ENCODE results near the gene ANXA10.

GRCh38 chr4:168082379-168082778, 10.0 kb upstream of the ANXA10 start:
- TF ChIP-seq CTCF (IDR thresholded peaks at IDR 0.05) (no peak), SIN3A (IDR thresholded peaks at IDR 0.05; ENCODE audit: borderline replicate concordance, insufficient read depth, low read depth, low read length) (no peak), POLR2AphosphoS5 (IDR thresholded peaks at IDR 0.05; ENCODE audit: low read depth, low read length) (no peak), TCF7L2 (IDR thresholded peaks at IDR 0.05; ENCODE audit: low read depth, low read length) (no peak)
- TF ChIP-seq, protein P1, sequence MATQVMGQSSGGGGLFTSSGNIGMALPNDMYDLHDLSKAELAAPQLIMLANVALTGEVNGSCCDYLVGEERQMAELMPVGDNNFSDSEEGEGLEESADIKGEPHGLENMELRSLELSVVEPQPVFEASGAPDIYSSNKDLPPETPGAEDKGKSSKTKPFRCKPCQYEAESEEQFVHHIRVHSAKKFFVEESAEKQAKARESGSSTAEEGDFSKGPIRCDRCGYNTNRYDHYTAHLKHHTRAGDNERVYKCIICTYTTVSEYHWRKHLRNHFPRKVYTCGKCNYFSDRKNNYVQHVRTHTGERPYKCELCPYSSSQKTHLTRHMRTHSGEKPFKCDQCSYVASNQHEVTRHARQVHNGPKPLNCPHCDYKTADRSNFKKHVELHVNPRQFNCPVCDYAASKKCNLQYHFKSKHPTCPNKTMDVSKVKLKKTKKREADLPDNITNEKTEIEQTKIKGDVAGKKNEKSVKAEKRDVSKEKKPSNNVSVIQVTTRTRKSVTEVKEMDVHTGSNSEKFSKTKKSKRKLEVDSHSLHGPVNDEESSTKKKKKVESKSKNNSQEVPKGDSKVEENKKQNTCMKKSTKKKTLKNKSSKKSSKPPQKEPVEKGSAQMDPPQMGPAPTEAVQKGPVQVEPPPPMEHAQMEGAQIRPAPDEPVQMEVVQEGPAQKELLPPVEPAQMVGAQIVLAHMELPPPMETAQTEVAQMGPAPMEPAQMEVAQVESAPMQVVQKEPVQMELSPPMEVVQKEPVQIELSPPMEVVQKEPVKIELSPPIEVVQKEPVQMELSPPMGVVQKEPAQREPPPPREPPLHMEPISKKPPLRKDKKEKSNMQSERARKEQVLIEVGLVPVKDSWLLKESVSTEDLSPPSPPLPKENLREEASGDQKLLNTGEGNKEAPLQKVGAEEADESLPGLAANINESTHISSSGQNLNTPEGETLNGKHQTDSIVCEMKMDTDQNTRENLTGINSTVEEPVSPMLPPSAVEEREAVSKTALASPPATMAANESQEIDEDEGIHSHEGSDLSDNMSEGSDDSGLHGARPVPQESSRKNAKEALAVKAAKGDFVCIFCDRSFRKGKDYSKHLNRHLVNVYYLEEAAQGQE (IDR thresholded peaks at IDR 0.05; ENCODE audit: insufficient read depth in 1 of 2, low read depth in 2 of 2, low read length in 1 of 2) = no peak
